GM18907 (cell line): ENCODE results near the gene ZBTB46.

Experiments
- ATAC-seq: cut with Tn5 transposase; IDR thresholded peaks from one replicate; pipeline ENCODE4 v1.9.1; 2021; ENCODE audit warnings: mild to moderate bottlenecking, moderate library complexity; ENCODE audit not compliant: unreplicated experiment

Gene ZBTB46

DNA sequence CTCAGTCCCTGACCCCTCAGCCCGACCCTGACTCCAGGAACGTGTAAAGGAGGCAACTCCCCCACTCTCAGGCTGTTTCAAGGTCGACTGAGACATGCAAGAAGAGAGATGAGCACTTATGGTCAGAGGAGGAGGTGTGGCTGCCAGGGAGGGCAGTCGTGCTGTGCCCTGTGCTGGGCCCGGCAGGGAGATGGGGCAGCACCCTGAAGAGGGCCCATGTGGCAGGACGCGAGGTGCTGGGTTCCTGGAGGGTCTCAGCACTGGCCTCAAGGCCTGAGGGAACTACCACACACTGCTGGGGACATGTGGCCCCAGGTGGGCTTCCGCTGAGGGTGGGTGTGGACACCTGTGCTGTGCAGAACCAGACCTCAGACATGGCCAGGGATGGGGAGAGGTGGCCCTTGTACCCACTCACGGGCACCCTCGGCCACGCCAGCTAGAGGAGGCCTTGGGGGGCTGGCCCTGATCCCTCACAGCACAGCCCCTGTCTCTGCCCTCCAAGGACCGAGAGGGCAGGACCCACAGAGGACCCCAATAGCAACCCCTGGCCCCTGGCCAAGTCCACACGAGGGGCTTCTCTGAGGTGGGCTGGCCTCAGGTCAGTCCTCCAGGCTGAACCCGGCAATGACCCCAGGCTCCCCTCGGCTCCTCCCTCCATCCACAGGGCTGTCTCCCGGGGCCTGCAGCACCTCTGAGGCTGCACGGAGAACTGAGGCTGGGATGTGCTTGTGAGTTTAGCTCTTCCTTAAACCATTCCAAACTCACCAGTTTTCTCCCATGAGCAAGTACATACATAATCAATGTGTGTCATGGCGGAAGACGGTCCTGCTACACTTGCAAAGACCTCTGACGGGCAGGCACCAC, 82.8 kb downstream of the ZBTB46 start:
- no peak for ATAC-seq

DNA sequence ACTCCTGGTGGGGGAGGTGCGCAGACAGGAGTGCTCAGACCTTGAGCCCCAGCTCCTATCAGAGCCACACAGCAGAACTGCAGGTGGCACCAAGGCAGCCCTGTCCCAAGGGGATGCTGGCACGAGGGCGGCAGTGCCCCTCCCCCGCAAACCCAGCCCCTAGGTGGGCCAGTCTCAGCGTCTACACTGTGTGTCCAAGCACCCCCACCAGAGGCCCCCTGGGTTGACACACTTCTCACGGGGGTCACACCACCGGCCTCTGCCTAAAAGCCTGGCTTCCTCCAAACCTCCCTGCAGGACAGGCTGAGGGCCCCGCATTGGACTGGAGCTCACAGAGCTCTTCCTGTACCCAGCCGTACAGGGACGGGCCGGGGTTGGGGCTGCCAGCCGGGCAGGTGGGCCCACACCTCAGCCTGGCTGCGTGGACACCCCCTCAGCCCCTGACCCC, 83.4 kb downstream of the ZBTB46 start:
- ATAC-seq: no peak

DNA sequence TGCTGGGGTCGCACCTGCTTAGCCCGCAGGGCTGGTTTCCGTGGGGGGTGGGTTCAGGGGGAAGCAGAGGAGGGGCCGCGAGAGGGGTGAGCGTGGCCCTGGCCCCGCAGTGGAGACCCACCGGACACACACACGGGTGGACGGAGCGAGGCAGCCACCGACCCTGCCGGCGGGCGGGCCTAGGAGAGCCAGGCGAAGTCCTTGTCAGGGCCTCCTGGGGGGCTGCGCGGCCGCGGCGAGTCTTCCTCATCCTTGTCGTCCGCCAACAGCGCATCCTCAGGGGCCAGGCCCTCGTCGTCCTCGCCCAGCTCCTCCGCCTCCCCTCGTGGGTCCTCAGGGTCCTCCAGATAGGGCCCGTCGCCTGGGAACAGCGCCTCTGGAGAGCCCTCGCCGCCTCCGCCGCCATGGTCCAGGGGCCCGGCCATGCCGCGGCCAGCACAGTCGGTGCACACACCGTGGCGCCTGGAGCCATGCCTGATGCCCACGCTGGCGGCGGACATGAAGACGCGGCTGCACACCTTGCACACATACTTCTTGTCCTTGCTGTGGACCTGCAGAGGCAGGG, 84.2 kb downstream of the ZBTB46 start:
- ATAC-seq: no peak

DNA sequence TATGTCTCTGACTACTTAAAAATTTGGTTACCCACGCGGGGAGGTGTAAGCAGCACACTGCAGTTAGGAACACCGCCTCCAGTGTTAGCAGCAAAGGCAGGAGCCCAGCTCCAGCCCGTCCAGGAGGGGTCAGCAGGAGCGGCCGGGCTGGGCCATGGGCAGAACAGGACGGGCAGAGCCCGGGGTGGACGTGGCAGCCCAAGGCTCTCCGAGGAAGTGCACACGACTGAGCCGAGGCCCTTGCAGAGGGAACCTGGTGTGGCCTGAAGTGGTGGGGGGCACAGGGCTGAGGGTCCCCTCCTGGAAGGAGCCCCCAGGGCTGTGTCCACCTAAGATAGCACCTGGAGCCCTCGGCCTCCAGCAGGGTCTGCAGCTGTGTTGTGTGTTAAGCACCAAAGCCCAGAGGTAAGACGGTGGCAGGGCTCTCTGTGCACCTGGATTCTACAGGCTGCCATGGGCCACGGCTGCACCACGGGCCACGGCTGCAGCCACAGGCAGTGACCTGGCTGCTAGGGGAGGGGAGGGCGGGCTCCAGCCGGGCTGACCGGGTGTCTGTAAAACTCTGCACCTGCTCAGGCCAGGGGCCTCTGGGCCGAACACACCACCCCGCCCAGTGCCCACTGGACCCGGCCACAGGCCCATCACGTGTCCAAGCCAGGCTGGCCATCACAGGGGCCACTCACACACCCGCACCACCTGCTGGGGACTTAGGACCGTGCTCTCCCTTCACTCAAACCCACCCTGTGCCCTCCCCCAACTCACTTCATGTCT, 84.9 kb downstream of the ZBTB46 start:
- ATAC-seq: no peak

DNA sequence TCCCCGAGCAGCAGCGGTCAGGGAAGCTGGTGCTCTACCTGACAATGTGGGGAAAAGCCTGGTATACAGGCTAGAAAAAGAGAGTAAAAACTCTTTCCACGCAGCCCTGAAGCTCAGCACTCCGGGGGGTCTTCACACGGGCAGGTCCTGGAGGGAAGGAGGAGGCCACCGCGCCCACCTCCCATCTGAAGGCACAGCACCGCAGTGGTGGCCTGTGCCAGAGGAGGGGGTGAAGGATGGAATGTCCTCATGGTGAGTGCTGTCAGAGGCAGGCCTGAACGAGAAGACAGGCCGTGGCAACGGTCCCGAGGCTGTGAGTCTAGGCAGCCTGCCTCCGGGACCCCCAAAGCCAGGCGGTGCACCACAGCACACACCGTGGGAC, 85.6 kb downstream of the ZBTB46 start:
- no peak for ATAC-seq

DNA sequence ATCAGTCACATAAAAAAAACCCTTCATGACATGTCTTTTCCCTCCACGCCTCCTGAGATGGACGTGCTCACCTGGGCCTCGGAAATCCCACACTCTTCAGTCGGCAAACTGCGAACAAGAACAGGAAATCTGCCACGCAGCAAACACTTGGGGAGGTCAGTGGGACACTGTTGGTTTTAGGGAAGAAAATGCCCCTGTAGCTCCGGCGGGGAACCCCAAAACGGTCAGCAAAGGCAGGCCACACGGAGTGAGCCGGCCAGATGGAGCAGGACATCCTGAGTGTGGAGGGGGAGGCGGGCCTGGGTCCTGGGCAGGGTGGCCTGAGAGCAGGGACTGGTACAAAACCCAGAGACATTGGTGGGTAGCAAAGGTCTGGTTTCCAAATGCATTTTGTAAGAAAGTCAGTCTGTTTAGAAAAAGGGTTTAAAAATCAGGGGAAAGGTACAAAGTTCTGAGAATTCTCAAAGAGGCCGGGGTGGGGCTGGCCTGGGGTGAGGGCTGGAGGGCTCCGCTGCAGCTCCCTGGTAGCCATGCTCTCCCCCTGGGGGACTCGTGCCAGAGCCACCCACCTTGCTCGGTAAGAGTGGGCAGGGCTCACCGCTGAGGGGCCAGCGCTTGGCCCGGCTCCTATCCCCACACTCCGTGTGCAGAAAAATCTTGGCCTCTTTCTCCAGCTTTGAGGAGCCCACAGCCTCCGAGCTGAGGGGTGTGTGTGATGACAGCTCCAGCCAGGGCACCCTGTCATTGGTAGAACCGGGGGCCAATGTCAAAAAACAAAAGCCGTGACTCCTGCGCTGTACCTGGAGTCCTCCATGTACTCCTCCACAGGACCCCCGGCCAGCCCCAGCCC, 86.3 kb downstream of the ZBTB46 start:
- ATAC-seq: no peak

DNA sequence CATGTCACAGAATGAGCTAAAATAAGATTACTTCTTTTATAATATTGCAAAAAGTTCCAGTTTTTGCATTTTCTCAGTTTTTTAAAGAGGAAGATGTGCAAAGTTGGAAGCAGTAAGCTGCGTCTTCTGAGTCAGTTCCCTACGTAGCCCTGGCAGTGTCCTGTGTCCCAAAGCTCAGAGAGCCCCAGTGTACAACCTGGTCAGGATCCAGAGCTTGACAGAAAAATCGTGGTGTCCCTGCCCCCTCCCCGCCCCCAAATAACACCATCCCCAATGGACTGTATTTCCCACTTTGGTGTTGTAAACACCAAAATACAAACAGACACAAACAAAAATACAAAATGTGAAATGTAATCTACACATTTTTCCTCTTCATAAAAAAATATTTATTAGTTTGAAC, 86.9 kb downstream of the ZBTB46 start:
- ATAC-seq: no peak

DNA sequence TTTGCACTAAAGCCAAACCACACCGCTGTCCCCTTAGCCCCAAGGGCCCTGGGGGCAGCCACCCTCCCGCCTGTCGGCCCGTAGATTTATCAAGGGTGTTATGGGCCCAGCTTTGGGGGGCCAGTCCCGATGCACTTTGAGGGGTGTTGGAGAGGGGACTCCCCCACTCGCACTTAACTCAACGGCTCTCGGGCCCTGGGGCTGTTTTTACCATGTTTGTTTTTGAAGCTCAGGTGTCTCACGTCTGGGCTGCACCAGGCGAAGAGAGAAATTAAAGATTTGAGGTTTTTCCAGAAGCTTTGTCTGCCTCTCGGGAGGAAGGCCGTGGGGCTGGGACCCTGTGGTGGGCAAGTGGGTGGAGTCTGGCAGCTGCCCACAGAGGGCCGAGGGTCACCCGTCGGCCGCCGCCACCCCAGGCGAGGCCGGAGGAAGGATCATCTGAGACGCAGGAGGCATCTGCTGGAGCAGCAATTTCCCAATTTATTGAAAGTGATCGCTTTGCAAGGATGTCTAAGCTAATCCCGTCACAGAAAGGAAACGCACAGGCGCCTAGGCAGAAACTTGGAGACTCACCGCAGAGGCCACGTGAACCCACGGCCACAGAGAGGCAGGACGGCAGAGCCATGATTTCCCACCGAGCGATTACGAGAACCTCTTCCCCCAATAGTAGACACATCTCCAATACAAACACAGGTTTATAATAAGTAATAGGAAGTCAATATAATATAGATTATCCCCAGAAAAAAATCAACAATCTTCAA, 87.7 kb downstream of the ZBTB46 start:
- ATAC-seq: no peak

DNA sequence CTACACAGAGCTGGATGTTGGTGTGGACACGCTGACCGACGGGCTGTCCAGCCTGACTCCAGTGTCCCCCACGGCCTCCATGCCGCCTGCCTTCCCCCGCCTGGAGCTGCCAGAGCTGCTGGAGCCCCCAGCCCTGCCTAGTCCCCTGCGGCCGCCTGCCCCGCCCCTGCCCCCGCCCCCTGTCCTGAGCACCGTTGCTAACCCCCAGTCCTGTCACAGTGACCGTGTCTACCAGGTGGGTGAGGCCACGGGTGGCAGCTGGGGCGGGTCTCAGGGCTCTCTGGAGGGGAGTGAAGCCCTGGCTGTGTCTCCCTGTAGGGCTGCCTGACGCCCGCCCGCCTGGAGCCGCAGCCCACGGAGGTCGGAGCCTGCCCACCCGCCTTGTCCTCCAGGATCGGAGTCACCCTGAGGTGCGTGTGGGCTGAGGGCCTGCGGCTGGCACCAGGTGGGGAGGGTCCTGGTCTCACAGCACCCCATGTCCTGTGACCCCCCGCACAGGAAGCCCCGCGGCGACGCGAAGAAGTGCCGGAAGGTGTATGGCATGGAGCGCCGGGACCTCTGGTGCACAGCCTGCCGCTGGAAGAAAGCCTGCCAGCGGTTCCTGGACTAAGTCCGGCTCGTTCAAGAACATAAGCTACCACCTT, 88.6 kb downstream of the ZBTB46 start:
- no peak for ATAC-seq

DNA sequence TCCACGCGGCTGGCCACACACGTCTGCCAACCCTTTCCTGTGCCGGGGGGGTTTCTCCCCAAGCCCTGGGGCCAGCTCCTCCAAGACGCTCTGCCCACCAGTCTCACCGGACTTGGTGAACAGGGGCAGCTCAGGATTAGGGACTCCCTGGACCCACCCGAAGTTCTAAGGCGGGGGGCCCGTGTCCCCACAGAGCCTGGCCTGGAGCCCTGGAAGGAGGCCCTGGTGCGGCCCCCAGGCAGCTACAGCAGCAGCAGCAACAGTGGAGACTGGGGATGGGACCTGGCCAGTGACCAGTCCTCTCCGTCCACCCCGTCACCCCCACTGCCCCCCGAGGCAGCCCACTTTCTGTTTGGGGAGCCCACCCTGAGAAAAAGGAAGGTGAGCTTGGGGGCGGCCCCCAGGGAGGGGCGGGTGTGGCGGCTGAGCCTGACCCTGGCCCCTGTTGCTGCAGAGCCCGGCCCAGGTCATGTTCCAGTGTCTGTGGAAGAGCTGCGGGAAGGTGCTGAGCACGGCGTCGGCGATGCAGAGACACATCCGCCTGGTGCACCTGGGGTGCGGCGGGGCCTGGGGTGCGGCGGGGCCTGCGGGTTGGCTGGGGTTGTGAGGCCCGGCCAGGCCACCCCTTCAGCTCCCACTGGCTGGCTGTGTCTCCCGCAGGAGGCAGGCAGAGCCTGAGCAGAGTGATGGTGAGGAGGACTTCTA, 89.2 kb downstream of the ZBTB46 start:
- ATAC-seq: no peak

DNA sequence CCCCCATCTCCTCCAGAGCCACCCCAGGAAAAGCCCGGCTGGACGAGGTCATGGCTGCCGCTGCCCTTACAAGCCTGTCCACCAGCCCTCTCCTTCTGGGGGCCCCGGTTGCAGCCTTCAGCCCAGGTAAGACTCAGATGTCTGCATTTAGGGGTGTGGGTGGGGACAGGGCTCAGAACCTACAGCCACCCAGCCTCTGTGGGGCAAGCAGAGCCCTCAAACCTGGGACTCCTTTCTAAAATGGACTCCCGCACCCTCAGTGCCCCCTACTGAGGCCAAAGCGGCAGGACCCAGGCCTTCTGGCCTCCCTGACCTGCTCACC, 89.7 kb downstream of the ZBTB46 start:
- no peak for ATAC-seq

DNA sequence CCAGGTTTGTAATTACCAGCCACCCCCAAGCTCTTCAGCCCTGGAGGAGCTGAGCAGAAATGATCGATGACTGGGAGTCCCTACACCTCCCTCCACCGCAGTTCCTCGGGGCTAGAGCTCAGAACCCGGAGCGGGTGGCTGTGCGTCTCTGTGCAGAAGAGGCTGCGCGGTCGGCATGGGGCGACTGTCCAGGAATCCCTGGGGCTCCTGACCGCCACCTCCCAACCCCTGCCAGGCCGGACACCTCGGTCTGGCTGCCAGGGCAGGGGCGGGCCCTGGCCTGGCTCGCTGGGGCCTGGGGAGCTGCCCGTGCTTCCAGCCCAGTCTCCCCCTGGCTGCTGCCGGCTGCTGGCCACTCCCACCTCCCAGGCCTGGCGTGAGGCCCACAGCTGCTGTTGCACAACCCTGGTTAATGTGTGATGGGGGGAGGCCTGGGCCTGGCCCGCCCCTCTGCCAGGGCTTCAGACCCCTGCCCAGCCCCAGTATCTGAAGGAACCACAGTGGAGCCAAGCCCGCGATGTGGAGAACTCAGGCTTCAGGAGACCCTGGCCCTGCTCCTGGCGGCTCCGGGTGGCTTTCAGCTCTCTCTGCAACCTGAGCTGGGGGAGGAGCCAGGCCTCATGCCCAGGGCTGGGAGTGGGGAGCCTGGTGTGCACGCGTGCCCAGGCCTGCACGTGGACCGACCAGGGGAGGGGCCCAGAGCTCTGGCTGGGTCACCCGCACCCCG, 90.3 kb downstream of the ZBTB46 start:
- ATAC-seq: no peak

DNA sequence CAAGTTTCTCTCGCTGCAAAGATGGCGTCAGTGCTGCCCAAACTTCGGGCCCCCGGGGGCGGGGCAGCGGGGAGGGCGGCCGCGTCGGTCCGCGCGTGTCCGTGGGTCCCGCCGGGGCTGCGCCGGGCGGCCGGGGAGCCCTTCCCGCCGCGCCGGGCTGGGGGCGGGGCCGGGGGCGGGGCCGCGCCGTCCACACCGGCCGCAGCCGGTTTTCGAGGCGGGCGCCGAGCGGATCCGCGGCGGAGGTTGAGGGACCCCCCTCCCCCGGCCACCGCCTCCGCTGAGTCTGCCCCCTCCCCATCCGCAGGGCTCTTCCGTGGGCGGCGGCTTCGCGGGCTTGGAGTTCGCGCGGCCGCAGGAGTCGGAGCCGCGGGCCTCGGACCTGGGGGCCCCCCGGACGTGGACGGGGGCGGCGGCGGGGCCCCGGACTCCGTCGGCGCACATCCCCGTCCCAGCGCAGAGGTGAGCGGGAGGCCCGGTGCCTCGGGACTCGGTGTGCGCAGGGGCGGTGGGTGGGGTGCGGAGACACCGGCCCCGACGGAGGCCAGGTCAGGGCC, 90.9 kb downstream of the ZBTB46 start:
- no peak for ATAC-seq

DNA sequence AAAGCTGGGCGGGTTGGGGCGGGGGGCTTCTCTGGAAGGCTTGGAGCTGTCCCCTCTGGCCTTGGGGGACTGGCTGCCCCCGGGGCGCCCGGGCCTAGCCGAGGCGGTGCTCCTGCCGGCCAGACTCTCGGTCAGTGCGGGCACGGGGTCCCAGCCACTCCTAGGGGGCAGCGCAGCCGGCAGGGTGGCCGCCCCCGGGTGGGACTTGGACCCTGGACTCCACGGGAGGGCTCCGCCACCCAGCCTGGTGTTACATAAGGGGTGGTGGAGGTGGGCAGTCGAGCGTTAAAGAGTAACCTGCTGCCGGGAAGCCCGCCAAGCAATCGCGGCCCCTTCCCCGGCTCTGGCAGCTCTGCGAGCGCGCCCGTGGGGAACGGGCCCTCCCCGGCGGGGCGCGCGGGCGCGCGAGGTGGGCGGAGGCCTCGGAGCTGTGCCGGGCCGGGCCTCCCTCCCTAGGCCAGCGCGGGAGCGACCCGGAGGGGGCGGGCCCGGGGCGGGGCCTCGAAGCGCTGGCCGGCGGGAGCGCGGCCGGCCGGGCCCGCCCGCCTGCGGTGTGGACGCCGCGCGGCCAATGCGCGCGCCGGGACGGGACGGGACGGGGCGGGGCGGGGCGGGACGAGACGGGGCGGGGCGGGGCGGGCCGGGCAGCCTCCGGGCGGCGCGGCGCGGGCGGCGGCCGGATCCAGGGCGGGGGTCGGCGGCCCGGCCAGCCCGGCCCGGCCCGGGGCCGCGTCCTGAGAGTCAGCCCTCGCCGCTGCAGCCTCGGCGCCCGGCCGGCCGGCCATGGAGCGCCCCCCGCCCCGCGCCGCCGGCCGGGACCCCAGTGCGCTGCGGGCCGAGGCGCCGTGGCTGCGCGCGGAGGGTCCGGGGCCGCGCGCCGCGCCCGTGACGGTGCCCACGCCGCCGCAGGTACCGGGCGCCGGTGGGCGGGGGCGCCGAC, 91.7 kb downstream of the ZBTB46 start, which contains the start of gene SLC2A4RG:
Gene SLC2A4RG (plus strand): TSS at position 647 of the 940 bp plus-strand sequence. CDS start 137 bp downstream, at position 784.
- ATAC-seq: no peak

DNA sequence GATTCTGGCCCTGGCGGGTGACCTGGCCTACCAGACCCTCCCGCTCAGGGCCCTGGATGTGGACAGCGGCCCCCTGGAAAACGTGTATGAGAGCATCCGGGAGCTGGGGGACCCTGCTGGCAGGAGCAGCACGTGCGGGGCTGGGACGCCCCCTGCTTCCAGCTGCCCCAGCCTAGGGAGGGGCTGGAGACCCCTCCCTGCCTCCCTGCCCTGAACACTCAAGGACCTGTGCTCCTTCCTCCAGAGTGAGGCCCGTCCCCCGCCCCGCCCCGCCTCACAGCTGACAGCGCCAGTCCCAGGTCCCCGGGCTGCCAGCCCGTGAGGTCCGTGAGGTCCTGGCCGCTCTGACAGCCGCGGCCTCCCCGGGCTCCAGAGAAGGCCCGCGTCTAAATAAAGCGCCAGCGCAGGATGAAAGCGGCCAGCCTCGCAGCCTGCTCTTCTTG, 92.4 kb downstream of the ZBTB46 start:
- ATAC-seq: no peak

DNA sequence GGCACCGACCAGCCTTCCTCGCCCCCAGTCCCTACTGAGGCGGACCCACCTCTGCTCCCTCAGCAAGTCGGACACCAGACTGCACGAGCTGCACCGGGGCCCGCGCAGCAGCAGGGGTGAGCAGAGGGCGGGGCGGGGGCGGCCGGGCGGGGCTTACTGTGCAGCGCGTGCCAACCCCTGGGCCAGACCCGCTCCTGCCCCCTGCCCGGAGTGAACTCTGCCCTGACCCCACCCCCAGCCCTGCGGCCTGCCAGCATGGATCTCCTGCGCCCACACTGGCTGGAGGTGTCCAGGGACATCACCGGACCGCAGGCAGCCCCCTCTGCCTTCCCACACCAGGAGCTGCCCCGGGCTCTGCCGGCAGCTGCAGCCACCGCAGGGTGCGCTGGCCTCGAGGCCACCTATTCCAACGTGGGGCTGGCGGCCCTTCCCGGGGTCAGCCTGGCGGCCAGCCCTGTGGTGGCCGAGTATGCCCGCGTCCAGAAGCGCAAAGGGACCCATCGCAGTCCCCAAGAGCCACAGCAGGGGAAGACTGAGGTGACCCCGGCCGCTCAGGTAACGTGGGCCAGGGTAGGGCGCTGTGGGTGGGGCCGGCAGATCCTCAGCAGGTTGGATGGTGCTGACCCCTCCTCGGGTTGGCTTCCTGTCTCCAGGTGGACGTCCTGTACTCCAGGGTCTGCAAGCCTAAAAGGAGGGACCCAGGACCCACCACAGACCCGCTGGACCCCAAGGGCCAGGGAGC, 92.9 kb downstream of the ZBTB46 start:
- no peak for ATAC-seq

DNA sequence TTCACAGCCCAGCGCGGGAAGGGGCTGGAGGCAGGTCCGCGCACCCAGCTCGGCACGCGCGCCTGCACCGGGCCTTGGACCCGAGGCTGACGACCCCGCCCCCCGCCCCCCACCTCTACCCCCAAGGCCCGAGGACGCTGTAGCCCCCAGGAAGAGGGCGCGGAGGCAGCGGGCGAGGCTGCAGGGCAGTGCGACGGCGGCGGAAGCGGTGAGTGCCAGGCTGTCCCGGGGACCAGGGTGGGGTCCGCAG, 93.4 kb downstream of the ZBTB46 start:
- ATAC-seq: no peak
